HG03175 (cell line): ENCODE results near the gene FBN1.

Source experiments
- ATAC-seq: cut with Tn5 transposase; IDR thresholded peaks from one replicate; pipeline ENCODE4 v1.9.1; 2021; ENCODE audit warnings: mild to moderate bottlenecking, moderate library complexity; ENCODE audit not compliant: unreplicated experiment

Gene FBN1

GRCh38 chr15:48557335-48557734, 88.2 kb downstream of the FBN1 start:
- no peak for ATAC-seq

GRCh38 chr15:48556159-48556897, 89.2 kb downstream of the FBN1 start:
- no peak for ATAC-seq

DNA sequence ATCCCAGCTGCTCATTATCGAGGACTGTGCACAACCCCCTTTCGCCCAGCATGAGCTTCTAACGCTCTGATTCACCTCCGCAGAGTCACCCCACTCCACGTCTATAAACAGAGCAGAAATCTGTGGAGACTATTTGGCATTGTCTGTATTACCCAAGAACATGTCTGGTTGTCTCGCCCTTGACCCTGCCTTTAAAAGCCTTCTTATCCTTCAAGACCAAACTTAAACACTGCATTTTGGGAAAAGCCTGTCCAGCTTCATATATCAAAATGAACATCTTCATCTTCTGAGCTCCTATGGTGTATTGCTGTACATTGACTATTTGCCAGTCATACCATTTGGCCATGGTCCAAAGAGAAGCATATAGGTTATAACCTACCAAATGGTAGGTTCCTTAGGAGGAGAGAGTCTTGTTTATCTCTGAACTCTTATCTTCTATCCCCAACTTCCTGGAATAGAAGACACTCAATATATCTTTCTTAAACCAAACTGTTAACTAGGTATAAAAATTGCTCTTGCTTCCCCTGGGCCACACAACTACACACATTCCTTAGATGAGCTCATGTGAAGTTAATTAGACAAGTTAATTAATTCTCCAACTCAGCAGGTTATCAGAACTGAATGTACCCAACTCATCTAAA, 90.1 kb downstream of the FBN1 start:
- ATAC-seq, result no peak

GRCh38 chr15:48554112-48554511, 91.4 kb downstream of the FBN1 start:
- ATAC-seq, result no peak

DNA sequence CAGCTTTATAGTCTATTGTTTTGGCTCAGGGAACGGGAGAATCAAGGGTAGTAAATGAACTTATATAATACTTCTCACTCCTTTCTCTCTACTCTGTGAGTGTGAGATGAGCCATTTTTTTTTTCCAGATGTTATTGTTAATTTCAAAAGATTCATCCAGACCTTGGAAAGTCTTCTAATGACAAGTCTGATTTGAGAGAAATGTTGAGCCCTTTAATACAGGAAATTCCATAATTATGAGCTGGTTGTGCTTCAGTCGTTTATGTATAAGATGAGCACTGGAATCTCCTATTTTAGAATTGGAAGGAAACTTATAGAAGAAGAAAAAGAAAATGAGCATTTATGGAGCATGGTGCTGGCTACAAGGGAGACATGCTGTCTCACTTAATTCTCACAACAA, 92.0 kb downstream of the FBN1 start:
- ATAC-seq, result no peak

- ATAC-seq, result no peak
Measured at GRCh38 chr15:48550822-48551525, 94.5 kb downstream of the FBN1 start.

DNA sequence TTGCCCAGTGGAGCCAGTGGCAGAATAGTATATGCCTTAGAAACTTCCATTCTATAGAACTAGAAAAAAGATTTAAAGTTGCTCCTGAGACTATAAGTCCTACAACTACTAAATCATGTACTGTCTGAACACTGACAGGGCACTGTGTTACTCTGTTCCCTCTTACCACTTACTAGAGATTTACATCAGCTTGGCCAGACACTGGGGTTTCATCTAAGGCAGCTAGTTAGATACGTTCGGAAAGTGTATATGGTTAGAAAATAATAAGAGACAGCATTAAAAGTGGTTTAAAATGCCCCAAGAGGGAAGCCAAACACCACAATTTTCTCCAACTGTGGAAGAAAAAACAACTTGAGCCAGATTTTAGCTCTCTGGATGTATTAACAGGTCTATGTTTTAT, 97.1 kb downstream of the FBN1 start:
- ATAC-seq, result no peak

GRCh38 chr15:48547286-48547685, 98.2 kb downstream of the FBN1 start:
- ATAC-seq, result no peak

DNA sequence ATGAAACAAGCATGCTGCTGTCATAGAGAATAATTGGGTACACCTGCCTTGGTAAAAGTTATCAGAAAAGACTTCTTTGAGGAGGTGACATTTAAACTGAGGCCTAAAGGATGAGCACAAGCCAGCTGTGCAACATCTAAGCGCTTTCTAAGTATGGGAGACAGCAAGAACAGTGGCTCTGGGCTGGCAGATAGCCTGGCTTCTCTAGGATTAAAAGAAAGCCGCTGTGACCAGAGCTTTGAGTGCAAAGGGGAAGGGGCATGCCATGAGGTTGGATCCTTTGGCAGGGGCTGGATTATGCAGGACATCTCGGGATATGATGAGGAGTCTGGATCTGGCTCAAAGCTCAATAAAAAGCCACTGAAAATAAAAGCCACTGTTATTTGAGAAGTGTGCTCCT, 99.2 kb downstream of the FBN1 start:
- ATAC-seq, result no peak

DNA sequence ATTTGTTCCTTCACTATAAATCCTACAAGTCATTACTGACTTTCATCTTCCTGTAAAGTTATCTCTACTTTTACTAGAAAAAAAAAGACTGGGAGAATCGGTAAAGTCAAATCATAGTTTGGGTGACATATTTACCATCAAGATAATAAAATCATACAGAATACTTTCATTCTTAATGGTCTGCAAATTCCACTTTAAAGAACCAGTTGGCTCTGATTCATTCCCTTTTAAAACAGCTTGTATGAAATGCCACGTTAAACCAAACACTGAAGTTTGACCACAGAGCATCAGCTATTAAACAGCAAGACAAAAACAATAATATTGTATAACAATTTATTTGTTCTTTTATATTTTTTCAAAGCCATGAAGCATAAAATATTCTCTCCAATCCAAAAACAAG, 100.7 kb downstream of the FBN1 start:
- ATAC-seq, result no peak

GRCh38 chr15:48541341-48542278, 103.9 kb downstream of the FBN1 start:
- peak; percentile 76 for ATAC-seq

- no peak for ATAC-seq
Measured at GRCh38 chr15:48540756-48541155, 104.8 kb downstream of the FBN1 start.

GRCh38 chr15:48538941-48539340, 106.6 kb downstream of the FBN1 start:
- no peak for ATAC-seq

DNA sequence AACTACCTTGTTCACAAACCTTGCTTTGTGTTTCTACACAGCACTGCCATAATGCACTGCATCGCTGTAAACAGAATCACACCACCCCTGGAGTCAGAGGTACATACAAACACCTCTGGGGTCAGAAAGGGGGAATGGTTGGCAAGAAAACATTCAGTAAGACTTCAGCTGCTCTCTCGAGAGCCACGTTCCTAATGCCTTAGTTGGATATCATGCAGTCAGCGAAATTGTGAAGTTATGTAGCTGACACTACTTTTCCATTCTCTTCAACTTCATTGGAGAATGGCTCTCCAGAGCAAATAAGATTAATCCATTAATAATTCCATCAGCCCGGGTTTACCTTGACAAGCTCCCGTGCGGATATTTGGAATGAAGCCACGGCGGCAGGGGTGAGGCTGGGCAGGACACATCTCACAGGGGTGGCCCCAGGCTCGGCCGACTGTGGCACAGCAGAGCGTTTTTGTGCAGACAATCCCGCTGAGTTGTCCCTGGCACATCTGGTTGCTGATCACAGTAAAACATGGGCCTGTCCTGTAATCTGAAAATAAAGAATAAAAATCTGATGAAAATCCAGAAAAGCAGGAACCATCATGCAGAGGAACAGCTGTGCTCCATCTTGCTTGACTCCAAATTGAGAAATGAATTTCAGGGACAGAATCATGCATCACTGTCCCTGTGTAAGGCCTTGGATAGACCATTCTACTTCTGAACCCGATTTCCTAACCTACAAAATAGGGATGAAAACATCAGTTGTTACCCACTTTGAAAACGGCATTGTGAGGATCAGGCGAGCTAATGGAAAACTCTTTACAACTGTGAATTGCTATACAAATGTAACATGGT, 108.0 kb downstream of the FBN1 start:
- ATAC-seq, result no peak

DNA sequence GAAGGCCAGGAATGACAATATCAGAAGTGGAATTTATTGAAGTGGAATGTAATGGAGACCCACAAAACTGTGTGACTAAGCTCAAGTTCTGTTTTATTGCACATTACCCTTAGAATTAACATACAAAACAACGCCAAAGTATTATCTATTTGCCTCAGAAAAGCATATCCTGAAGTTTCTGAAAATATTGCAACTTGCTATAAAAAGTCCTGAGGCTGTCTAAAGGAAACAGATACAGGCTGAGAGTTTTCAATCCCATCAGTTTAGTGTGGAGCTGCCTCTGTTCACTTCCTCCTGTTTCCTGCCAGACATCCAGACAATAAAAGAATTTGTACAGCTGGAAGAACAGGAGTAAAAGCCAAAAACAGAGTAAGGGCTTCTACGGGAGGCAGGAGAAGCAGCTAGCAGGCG, 108.8 kb downstream of the FBN1 start:
- no peak for ATAC-seq

- no peak for ATAC-seq
Measured at GRCh38 chr15:48533982-48534381, 111.5 kb downstream of the FBN1 start.

GRCh38 chr15:48532946-48533345, 112.6 kb downstream of the FBN1 start:
- ATAC-seq, result no peak

- ATAC-seq, result no peak
Measured at GRCh38 chr15:48530528-48530927, 115.0 kb downstream of the FBN1 start.

DNA sequence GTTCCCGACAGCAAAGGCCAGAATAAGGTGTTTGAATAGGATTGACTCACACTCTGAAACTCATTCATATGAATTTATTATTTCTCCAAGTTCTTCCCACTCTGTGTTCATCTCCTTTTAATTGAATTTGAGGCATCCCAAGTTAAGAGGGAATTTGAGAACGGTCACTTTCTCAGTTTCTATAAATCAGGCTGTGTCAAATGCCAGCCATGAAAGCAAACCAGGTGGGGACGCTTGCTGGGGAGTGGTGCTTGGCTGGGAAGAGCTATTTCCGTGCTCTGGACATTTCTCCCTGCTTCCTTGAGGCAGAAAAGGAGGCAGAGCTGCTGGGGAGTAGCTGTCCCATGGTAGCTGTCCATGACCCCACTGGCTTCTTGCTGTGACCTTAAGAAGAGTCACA, 116.6 kb downstream of the FBN1 start:
- ATAC-seq, result no peak

DNA sequence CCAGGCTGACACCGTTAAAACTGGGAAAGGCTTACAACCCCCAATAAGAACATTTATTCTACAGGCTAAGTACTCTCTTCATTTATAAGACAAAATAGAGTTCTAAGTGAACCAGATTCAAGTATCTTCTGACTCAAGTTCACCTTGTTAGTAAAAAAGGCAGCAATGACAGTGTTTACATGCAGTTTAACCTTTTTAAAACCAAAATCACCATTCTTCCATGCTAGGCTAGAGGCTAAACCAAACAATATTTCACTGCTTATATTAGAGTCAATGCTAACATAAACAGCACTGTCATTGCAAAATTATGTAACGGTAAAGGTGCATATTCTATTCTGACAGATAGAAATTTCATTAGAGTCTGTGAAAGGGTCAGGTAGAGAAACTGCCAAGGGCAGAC, 118.0 kb downstream of the FBN1 start:
- ATAC-seq, result no peak
